IMR-90 (cell line): ENCODE measurements around the gene CHPF. TPM values are rescaled to one million over a fixed set of nuclear protein-coding genes. Genes with fewer than 3 reads are reported as not detected.

Source experiments
- ATAC-seq: fragments of 200-7000 bp; cut with Tn5 transposase; 2 replicates; pipeline ENCODE4 v1.9.1; 2020; ENCODE audit warnings: low read depth, mild to moderate bottlenecking, moderate library complexity
- BruUV-seq: library from RNA; stranded (reverse); fragments of 400-500 nt; replicated peaks from 2 replicates; lab custom pipeline; 2021; lab: Mats Ljungman, UMichigan
- CTCF ChIA-PET: fragments of 300-600 bp; formaldehyde crosslinking; extraction: SDS; loops from one replicate; lab custom pipeline; 2021; ENCODE audit warnings: antibody characterized with exemption; lab: Yijun Ruan, JAX
- POLR2A ChIA-PET: fragments of 300-600 bp; sonication (Branson Sonifier 250); formaldehyde crosslinking; loops from one replicate; lab custom pipeline; 2022; ENCODE audit warnings: antibody characterized with exemption; ENCODE audit not compliant: unreplicated experiment; lab: Charles Lee
- DNase-seq: peaks from one replicate; pipeline ENCODE4 v3.0.0; 2013
- H2AFZ ChIP-seq: replicated peaks from 2 replicates; pipeline ENCODE3; 2013; ENCODE audit warnings: low read length, mild to moderate bottlenecking; ENCODE audit not compliant: poor library complexity
- H2AK5ac ChIP-seq: 2 replicates; pipeline ENCODE4 v1.6.1; 2013; ENCODE audit warnings: low read depth, low read length, inconsistent platforms
- H2AK9ac ChIP-seq: replicated peaks from 2 replicates; pipeline ENCODE3; 2013; ENCODE audit warnings: mild to moderate bottlenecking, low read depth, low read length, moderate library complexity; ENCODE audit not compliant: poor library complexity
- H2BK120ac ChIP-seq: 2 replicates; pipeline ENCODE4 v1.6.1; 2013; ENCODE audit warnings: low read depth, low read length, inconsistent platforms
- H2BK15ac ChIP-seq: 3 replicates; pipeline ENCODE4 v1.6.1; 2013; ENCODE audit warnings: low read depth, low read length, inconsistent platforms
- H2BK20ac ChIP-seq: 2 replicates; pipeline ENCODE4 v1.6.1; 2013; ENCODE audit warnings: low read depth, mild to moderate bottlenecking, inconsistent platforms, low read length, moderate library complexity
- H2BK5ac ChIP-seq: 2 replicates; pipeline ENCODE4 v1.6.1; 2013; ENCODE audit warnings: mild to moderate bottlenecking, low read depth, low read length, inconsistent platforms; ENCODE audit not compliant: poor library complexity, severe bottlenecking
- H3K14ac ChIP-seq: replicated peaks from 2 replicates; pipeline ENCODE4 v1.6.1; 2013; ENCODE audit warnings: low read depth, low read length, inconsistent platforms
- H3K18ac ChIP-seq: 2 replicates; pipeline ENCODE4 v1.6.1; 2013; ENCODE audit warnings: low read depth, low read length, control low read depth
- H3K23ac ChIP-seq: 2 replicates; pipeline ENCODE4 v1.6.1; 2013; ENCODE audit warnings: low read depth, low read length, inconsistent platforms
- H3K27ac ChIP-seq: 2 replicates; pipeline ENCODE4 v1.5.1; 2013; ENCODE audit warnings: mild to moderate bottlenecking, control low read depth, low read length; ENCODE audit not compliant: insufficient read depth
- H3K27me3 ChIP-seq: 2 replicates; pipeline ENCODE4 v1.6.1; 2013; ENCODE audit warnings: low read length; ENCODE audit not compliant: control insufficient read depth, insufficient read depth
- H3K36me3 ChIP-seq: 2 replicates; pipeline ENCODE4 v1.6.1; 2013; ENCODE audit warnings: low read length, mixed read lengths; ENCODE audit not compliant: control insufficient read depth, insufficient read depth
- H3K4ac ChIP-seq: 2 replicates; pipeline ENCODE4 v1.6.1; 2013; ENCODE audit warnings: low read depth, low read length, inconsistent platforms
- H3K4me1 ChIP-seq: 2 replicates; pipeline ENCODE4 v1.6.1; 2013; ENCODE audit warnings: low read length, mixed read lengths; ENCODE audit not compliant: control insufficient read depth, insufficient read depth
- H3K4me2 ChIP-seq: 2 replicates; pipeline ENCODE4 v1.6.1; 2013; ENCODE audit warnings: low read depth, mild to moderate bottlenecking, control low read depth, low read length, moderate library complexity
- H3K4me3 ChIP-seq: 2 replicates; pipeline ENCODE4 v1.5.1; 2013; ENCODE audit warnings: low read depth, mild to moderate bottlenecking, control low read depth, low read length, moderate library complexity; ENCODE audit not compliant: insufficient read depth
- H3K56ac ChIP-seq: 2 replicates; pipeline ENCODE4 v1.6.1; 2013; ENCODE audit warnings: low read length, inconsistent platforms; ENCODE audit not compliant: insufficient read depth; ENCODE audit errors: extremely low read depth
- H3K79me1 ChIP-seq, 2 experiments: 2 replicates each; pipeline ENCODE4 v1.6.1; 2013; ENCODE audit warnings: low read length in 2 of 2, inconsistent platforms in 1 of 2, low read depth in 1 of 2
- H3K9ac ChIP-seq: 2 replicates; pipeline ENCODE4 v1.6.1; 2013; ENCODE audit warnings: low read depth, low read length, control low read depth
- H3K9me1 ChIP-seq: 2 replicates; pipeline ENCODE4 v1.6.1; 2013; ENCODE audit warnings: low read length, inconsistent platforms; ENCODE audit not compliant: insufficient read depth
- H3K9me3 ChIP-seq: 2 replicates; pipeline ENCODE4 v1.6.1; 2013; ENCODE audit warnings: low read length; ENCODE audit not compliant: control insufficient read depth, insufficient read depth
- H4K20me1 ChIP-seq: 2 replicates; pipeline ENCODE4 v1.6.1; 2013; ENCODE audit warnings: low read length, inconsistent platforms; ENCODE audit not compliant: insufficient read depth
- H4K5ac ChIP-seq: 2 replicates; pipeline ENCODE4 v1.6.1; 2013; ENCODE audit warnings: mild to moderate bottlenecking, low read depth, low read length, control low read depth
- H4K8ac ChIP-seq, 2 experiments: 2 replicates each; pipeline ENCODE4 v1.6.1; 2013; ENCODE audit warnings: low read depth in 2 of 2, low read length in 2 of 2, control low read depth in 1 of 2, inconsistent platforms in 1 of 2
- H4K91ac ChIP-seq: 2 replicates; pipeline ENCODE4 v1.6.1; 2013; ENCODE audit warnings: low read depth, low read length, inconsistent platforms; ENCODE audit not compliant: insufficient read depth
- BHLHE40 ChIP-seq: fragments of 150-350 bp; IDR thresholded peaks from 2 replicates; pipeline ENCODE4 v1.6.1; 2016; ENCODE audit warnings: mild to moderate bottlenecking, low read depth, low read length
- CEBPB ChIP-seq: IDR thresholded peaks from 2 replicates; pipeline ENCODE4 v1.6.1; 2012; ENCODE audit warnings: low read depth, low read length, improper control_type of control experiment
- CHD1 ChIP-seq: IDR thresholded peaks from 2 replicates; pipeline ENCODE4 v1.6.1; 2012; ENCODE audit warnings: low read depth, low read length, improper control_type of control experiment
- CTCF ChIP-seq: conservative IDR thresholded peaks from 2 replicates; pipeline ENCODE4 v1.5.1; 2012; ENCODE audit warnings: mild to moderate bottlenecking, low read depth, low read length, improper control_type of control experiment
- ELK1 ChIP-seq: fragments of 150-350 bp; IDR thresholded peaks from 2 replicates; pipeline ENCODE4 v1.6.1; 2016; ENCODE audit warnings: low read depth, mild to moderate bottlenecking, low read length, moderate library complexity, borderline replicate concordance
- FOS ChIP-seq: fragments of 150-350 bp; IDR thresholded peaks from 2 replicates; pipeline ENCODE4 v1.6.1; 2016; ENCODE audit warnings: low read depth, low read length
- MAFK ChIP-seq: IDR thresholded peaks from 2 replicates; pipeline ENCODE4 v1.6.1; 2012; ENCODE audit warnings: low read depth, low read length, improper control_type of control experiment
- MAZ ChIP-seq: IDR thresholded peaks from 2 replicates; pipeline ENCODE4 v1.6.1; 2012; ENCODE audit warnings: low read depth, mild to moderate bottlenecking, low read length, improper control_type of control experiment, moderate library complexity, borderline replicate concordance
- NFE2L2 ChIP-seq: fragments of 150-350 bp; IDR thresholded peaks from 2 replicates; pipeline ENCODE4 v1.6.1; 2016; ENCODE audit warnings: low read depth, mild to moderate bottlenecking, low read length
- POLR2A ChIP-seq: IDR thresholded peaks from 2 replicates; pipeline ENCODE4 v1.6.1; 2012; ENCODE audit warnings: mild to moderate bottlenecking, low read depth, low read length
- RAD21 ChIP-seq: IDR thresholded peaks from 2 replicates; pipeline ENCODE4 v1.6.1; 2012; ENCODE audit warnings: low read length, improper control_type of control experiment
- RCOR1 ChIP-seq: IDR thresholded peaks from 2 replicates; pipeline ENCODE4 v1.6.1; 2012; ENCODE audit warnings: mild to moderate bottlenecking, low read length, improper control_type of control experiment; ENCODE audit not compliant: insufficient replicate concordance
- RFX5 ChIP-seq: IDR thresholded peaks from 2 replicates; pipeline ENCODE4 v1.8.0; 2012; ENCODE audit warnings: low read depth, mild to moderate bottlenecking, low read length, moderate library complexity
- USF2 ChIP-seq: fragments of 150-350 bp; IDR thresholded peaks from 2 replicates; pipeline ENCODE4 v1.6.1; 2017; ENCODE audit warnings: mild to moderate bottlenecking, antibody characterized with exemption, low read length, low read depth
- WGBS, 2 experiments: methylation state at CpG; one replicate each; pipeline versions ENCODE4 v1.1.5 to v1.1.7; 2013; ENCODE audit warnings: missing lambda C conversion rate in 2 of 2; ENCODE audit not compliant: insufficient read length in 1 of 2; ENCODE audit errors: extremely low coverage in 2 of 2; 5-methylcytosine and 5-hydroxymethylcytosine counted together
- dilution Hi-C: fragments of 300-500 bp; cut with HindIII; formaldehyde crosslinking; loops from one replicate; pipeline ENCODE4 v1.14.3; 2018; ENCODE audit warnings: low sequenced_read_pairs; ENCODE audit not compliant: unreplicated experiment
- in situ Hi-C: fragments of 300-500 bp; cut with MboI; formaldehyde crosslinking; loops from 3 replicates; pipeline ENCODE4 v1.14.3; 2019; ENCODE audit warnings: low sequenced_read_pairs, inconsistent platforms, mixed read lengths
- intact Hi-C: fragments of 100-400 bp; cut with micrococcal nuclease; formaldehyde crosslinking; loops from 2 replicates; pipeline ENCODE4 v1.10.0; 2022
- polyA plus RNA-seq, 3 experiments: library from polyadenylated mRNA; depleted of rRNA; stranded (reverse); fragments of >200 nt; gene quantifications; 2 replicates each; pipeline ENCODE4 v1.2.3, GENCODE V29; 2012; ENCODE audit warnings: low replicate concordance in 1 of 3
- total RNA-seq: library from RNA; depleted of rRNA; stranded (reverse); fragments of >200 nt; gene quantifications from 2 replicates; pipeline ENCODE4 v1.2.3, GENCODE V29; 2012

CHPF gene
- total and polyA plus RNA-seq, 2 of the 4 experiments (the other 2 are of a cell fraction), result 24.0 to 115 TPM

- DNase-seq (no peak), ATAC-seq (peak; percentile 25)
- no peak overlapping the region for H3K56ac ChIP-seq
- H3K9me3 ChIP-seq, result no peaks in the 10 kb centered on the region
- no peaks in the 10 kb centered on the region for H3K27me3 ChIP-seq
- H2AK9ac ChIP-seq, result no peak overlapping the region
- no peak overlapping the region for H2BK5ac ChIP-seq
- peaks cover 4% of the 10 kb centered on the region; the same call in 1 of the 2 replicates for H4K20me1 ChIP-seq
- in situ Hi-C loops (no loop called here), dilution Hi-C loops (no loop called here), intact Hi-C loops (no loop called here)
- no peak overlapping the region for H3K18ac ChIP-seq
- H4K5ac ChIP-seq, result no peak overlapping the region
- no peak overlapping the region for H3K23ac ChIP-seq
- H3K14ac ChIP-seq, result no peak overlapping the region
- H4K8ac ChIP-seq, result no peak overlapping the region
- no peak overlapping the region for H2BK20ac ChIP-seq
- no peak overlapping the region for H4K91ac ChIP-seq
- H2BK15ac ChIP-seq, result no peak overlapping the region
- peaks cover 2% of the 10 kb centered on the region; the same call in 1 of the 2 replicates for H3K4me1 ChIP-seq
- no peak overlapping the region for H3K4me3 ChIP-seq
- peaks cover 3% of the 10 kb centered on the region; the same call in 1 of the 2 replicates for H3K9me1 ChIP-seq
- ChIA-PET POLR2A (interaction anchor here (0.6 kb wide), 1 partner anchor 1955 kb away, joined by 3 read pairs; no protein-coding TSS in a partner anchor), CTCF (interaction anchor here (0.7 to 2.0 kb wide), 3 partner anchors 13 to 1434 kb away, joined by 4 to 10 read pairs (median 7); partner anchors contain the start of gene STK11IP)
- no peak overlapping the region for H2AFZ ChIP-seq
- no peak overlapping the region for H2BK120ac ChIP-seq
- no TSS peak for BruUV-seq
- no peak overlapping the region for H3K9ac ChIP-seq
- no peak overlapping the region for H3K4me2 ChIP-seq
- no peak overlapping the region for H3K27ac ChIP-seq
- 60% methylated on average over 13 of the region's 24 CpGs; no CpG with 5 or more reads in 1 of the 2 experiments for WGBS, 2 experiments
- H3K4ac ChIP-seq, result no peak overlapping the region
- no peak overlapping the region for H2AK5ac ChIP-seq
- H3K79me1 ChIP-seq, result no peaks in the 10 kb centered on the region
- H3K36me3 ChIP-seq, result peaks cover 13% of the 10 kb centered on the region
- no peak for TF ChIP-seq MAFK
- no peak for TF ChIP-seq BHLHE40
- TF ChIP-seq MAZ, result no peak
- TF ChIP-seq RFX5, result no peak
- TF ChIP-seq ELK1, result no peak
- TF ChIP-seq USF2, result no peak
- no peak for TF ChIP-seq RCOR1
- no peak for TF ChIP-seq RAD21
- TF ChIP-seq CHD1, result no peak
- TF ChIP-seq NFE2L2, result no peak
- no peak for TF ChIP-seq FOS
- no peak for TF ChIP-seq CEBPB
- no peak for TF ChIP-seq POLR2A
- TF ChIP-seq CTCF, result no peak
Observed at GRCh38 chr2:219561179-219562048, 17.8 kb upstream of the CHPF start.
